C4-2B (cell line): ENCODE measurements around the gene ZSCAN31.

ENCODE experiments used
- CTCF ChIP-seq: fragments of 450-650 bp; conservative IDR thresholded peaks from 2 replicates; pipeline ENCODE4 v1.5.1; 2017; ENCODE audit warnings: mild to moderate bottlenecking
- ZFX ChIP-seq: fragments of 450-650 bp; IDR thresholded peaks from 2 replicates; pipeline ENCODE4 v1.6.1; 2017

DNA sequence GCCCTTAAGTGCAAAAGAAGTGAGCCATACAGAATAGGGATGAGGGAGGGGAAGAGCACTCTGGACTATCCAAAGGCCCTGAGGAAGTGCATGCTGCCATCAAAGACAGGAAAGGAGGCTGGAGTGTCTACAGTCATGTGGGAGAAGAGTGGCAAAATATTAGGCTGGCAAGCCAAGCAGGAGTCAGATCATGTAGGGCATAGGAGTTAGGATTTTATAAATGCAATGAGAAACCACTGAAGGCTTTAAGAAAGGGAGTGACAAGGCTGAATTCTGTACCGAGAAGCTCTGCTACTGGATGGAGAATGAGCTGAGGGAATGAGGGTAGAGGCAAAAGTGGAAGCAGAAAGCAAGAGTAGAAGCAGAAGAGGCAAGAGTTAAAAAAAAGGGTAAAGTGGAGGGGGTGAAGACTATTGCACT lies 2.3 kb downstream of the ZSCAN31 start:
- TF ChIP-seq CTCF (no peak), ZFX (no peak)
